PC-3 (cell line): Measurements from ENCODE around the gene SNTG2. TPM values are rescaled to one million over a fixed set of nuclear protein-coding genes. Genes with fewer than 3 reads are reported as not detected.
"Not testable (repeated sequence)": the region's sequence is repeated elsewhere in the genome, so short reads cannot be mapped to it uniquely, and the experiment has no call there.

ENCODE experiments used
- ATAC-seq: fragments of 200-7000 bp; cut with Tn5 transposase; 2 replicates; pipeline ENCODE4 v1.9.1; 2020; ENCODE audit warnings: mild to moderate bottlenecking, moderate library complexity
- BruUV-seq: library from RNA; stranded (reverse); fragments of 400-500 nt; replicated peaks from 2 replicates; lab custom pipeline; 2021; lab: Mats Ljungman, UMichigan
- CTCF ChIA-PET: fragments of 300-600 bp; sonication (Branson Sonifier 250); formaldehyde crosslinking; loops from one replicate; lab custom pipeline; 2022; ENCODE audit warnings: antibody characterized with exemption; lab: Charles Lee
- POLR2A ChIA-PET: fragments of 300-600 bp; sonication (Branson Sonifier 250); formaldehyde crosslinking; loops from one replicate; lab custom pipeline; 2022; ENCODE audit warnings: antibody characterized with exemption; ENCODE audit not compliant: unreplicated experiment; lab: Charles Lee
- DNase-seq: peaks from one replicate; pipeline ENCODE4 v3.0.0-alpha.2; 2015
- H2AFZ ChIP-seq: fragments of 300-600 bp; sonication (generic); 2 replicates; pipeline ENCODE4 v1.6.0; 2016; ENCODE audit warnings: antibody characterized with exemption, low read length
- H3F3A ChIP-seq: fragments of 300-600 bp; sonication (generic); one replicate; pipeline ENCODE4 v1.6.0; 2017; ENCODE audit warnings: antibody characterized with exemption, low read length, control low read depth, mild to moderate bottlenecking; ENCODE audit not compliant: unreplicated experiment
- H3K27ac ChIP-seq: fragments of 300-600 bp; sonication (generic); 2 replicates; pipeline ENCODE4 v1.5.1; 2016; ENCODE audit warnings: mild to moderate bottlenecking, low read length
- H3K27me3 ChIP-seq: fragments of 300-600 bp; sonication (generic); 2 replicates; pipeline ENCODE4 v1.6.1; 2016; ENCODE audit warnings: low read length, mixed read lengths
- H3K36me3 ChIP-seq: fragments of 300-600 bp; sonication (generic); 2 replicates; pipeline ENCODE4 v1.6.1; 2016; ENCODE audit warnings: low read depth, mixed run types, low read length, mixed read lengths
- H3K4me1 ChIP-seq: fragments of 300-600 bp; sonication (generic); 2 replicates; pipeline ENCODE4 v1.5.1; 2016; ENCODE audit warnings: low read length; ENCODE audit not compliant: insufficient read depth
- H3K4me2 ChIP-seq: fragments of 300-600 bp; sonication (generic); 2 replicates; pipeline ENCODE4 v1.6.0; 2016; ENCODE audit warnings: low read length
- H3K4me3 ChIP-seq: fragments of 300-600 bp; sonication (generic); 2 replicates; pipeline ENCODE4 v1.5.1; 2016; ENCODE audit warnings: mild to moderate bottlenecking, low read length, mixed read lengths
- H3K79me2 ChIP-seq: fragments of 300-600 bp; sonication (generic); 2 replicates; pipeline ENCODE4 v1.6.1; 2017; ENCODE audit warnings: low read length, mixed read lengths
- H3K9ac ChIP-seq: fragments of 300-600 bp; sonication (generic); 2 replicates; pipeline ENCODE4 v1.6.0; 2016; ENCODE audit warnings: mild to moderate bottlenecking, low read length
- H3K9me2 ChIP-seq: fragments of 300-600 bp; sonication (generic); replicated peaks from 2 replicates; pipeline ENCODE4 v1.6.1; 2016; ENCODE audit warnings: mixed run types, low read length, mixed read lengths
- H3K9me3 ChIP-seq: fragments of 300-600 bp; sonication (generic); 2 replicates; pipeline ENCODE4 v1.6.1; 2016; ENCODE audit warnings: low read length, mixed read lengths
- H4K20me1 ChIP-seq: fragments of 300-600 bp; sonication (generic); 2 replicates; pipeline ENCODE4 v1.6.1; 2016; ENCODE audit warnings: low read length, mixed read lengths
- EZH2 ChIP-seq: fragments of 300-600 bp; sonication (generic); IDR thresholded peaks from one replicate; pipeline ENCODE4 v1.6.1; 2017; ENCODE audit warnings: antibody characterized with exemption, mild to moderate bottlenecking, low read length; ENCODE audit not compliant: unreplicated experiment
- EZH2phosphoT487 ChIP-seq: fragments of 300-600 bp; sonication (generic); IDR thresholded peaks from 2 replicates; pipeline ENCODE4 v1.6.1; 2018; ENCODE audit warnings: mild to moderate bottlenecking, antibody characterized with exemption, low read length, borderline replicate concordance
- intact Hi-C: fragments of 100-400 bp; cut with micrococcal nuclease; formaldehyde crosslinking; loops from 2 replicates; pipeline ENCODE4 v1.9.0; 2023
- total RNA-seq: library from RNA; depleted of rRNA; stranded (reverse); fragments of >200 nt; gene quantifications from 2 replicates; pipeline ENCODE4 v1.2.3, GENCODE V29; 2014
- TF ChIP-seq, protein P1 (sequence below): fragments of 300-600 bp; sonication (generic); conservative IDR thresholded peaks from 2 replicates; pipeline ENCODE4 v1.5.1; 2017; ENCODE audit warnings: antibody characterized with exemption, low read depth, mild to moderate bottlenecking, low read length

SNTG2 gene
- total RNA-seq, 1 experiment from 2014 or later: not detected

DNA sequence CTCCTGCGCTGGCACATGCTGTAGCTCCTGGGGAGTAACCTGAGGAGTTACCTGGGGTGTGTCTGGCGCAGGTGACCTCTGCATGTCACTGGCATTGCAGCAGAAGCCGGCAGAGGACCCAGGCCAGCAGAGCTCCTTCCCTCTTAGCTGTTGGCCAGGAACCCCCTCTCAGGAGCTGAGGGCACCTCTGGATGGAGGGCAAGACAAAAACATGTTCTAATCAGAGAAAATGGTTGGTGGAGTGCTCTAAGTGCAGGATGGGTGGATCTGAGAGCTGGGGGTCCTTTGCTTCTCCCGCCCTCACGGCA is 44.9 kb upstream of the SNTG2 start:
- Histone ChIP-seq H3K36me3 (no peaks in the 10 kb centered on the region), H3F3A (no peaks in the 10 kb centered on the region), H4K20me1 (no peaks in the 10 kb centered on the region), H3K9me2 (no peaks in the 10 kb centered on the region), H3K9me3 (no peaks in the 10 kb centered on the region), H3K4me3 (no peak overlapping the region), H3K4me2 (no peak overlapping the region), H3K9ac (no peak overlapping the region), H3K27ac (no peak overlapping the region), H2AFZ (no peak overlapping the region), H3K4me1 (no peaks in the 10 kb centered on the region), H3K27me3 (peaks cover 56% of the 10 kb centered on the region), H3K79me2 (no peaks in the 10 kb centered on the region)
- BruUV-seq: no TSS peak
- TF ChIP-seq EZH2phosphoT487 (no peak), EZH2 (no peak)
- TF ChIP-seq, protein P1, sequence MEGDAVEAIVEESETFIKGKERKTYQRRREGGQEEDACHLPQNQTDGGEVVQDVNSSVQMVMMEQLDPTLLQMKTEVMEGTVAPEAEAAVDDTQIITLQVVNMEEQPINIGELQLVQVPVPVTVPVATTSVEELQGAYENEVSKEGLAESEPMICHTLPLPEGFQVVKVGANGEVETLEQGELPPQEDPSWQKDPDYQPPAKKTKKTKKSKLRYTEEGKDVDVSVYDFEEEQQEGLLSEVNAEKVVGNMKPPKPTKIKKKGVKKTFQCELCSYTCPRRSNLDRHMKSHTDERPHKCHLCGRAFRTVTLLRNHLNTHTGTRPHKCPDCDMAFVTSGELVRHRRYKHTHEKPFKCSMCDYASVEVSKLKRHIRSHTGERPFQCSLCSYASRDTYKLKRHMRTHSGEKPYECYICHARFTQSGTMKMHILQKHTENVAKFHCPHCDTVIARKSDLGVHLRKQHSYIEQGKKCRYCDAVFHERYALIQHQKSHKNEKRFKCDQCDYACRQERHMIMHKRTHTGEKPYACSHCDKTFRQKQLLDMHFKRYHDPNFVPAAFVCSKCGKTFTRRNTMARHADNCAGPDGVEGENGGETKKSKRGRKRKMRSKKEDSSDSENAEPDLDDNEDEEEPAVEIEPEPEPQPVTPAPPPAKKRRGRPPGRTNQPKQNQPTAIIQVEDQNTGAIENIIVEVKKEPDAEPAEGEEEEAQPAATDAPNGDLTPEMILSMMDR: no peak
- POLR2A ChIA-PET: no interaction called here
- CTCF ChIA-PET: no interaction called here
- ATAC-seq (no peak), DNase-seq (no peak)
- intact Hi-C loops: no loop called here

- ChIA-PET POLR2A (no interaction called here), CTCF (no interaction called here)
- TF ChIP-seq, protein P1: no peak
- no peak for TF ChIP-seq EZH2
- no peak for TF ChIP-seq EZH2phosphoT487
- Histone ChIP-seq H3K4me3 (no peak overlapping the region), H2AFZ (no peak overlapping the region), H3K27ac (no peak overlapping the region), H3K79me2 (no peaks in the 10 kb centered on the region), H3K9me3 (no peaks in the 10 kb centered on the region), H3K4me2 (no peak overlapping the region), H3K36me3 (no peaks in the 10 kb centered on the region), H3K9me2 (no peaks in the 10 kb centered on the region), H3K27me3 (peaks cover 67% of the 10 kb centered on the region), H3F3A (no peaks in the 10 kb centered on the region), H3K9ac (no peak overlapping the region), H4K20me1 (no peaks in the 10 kb centered on the region), H3K4me1 (no peaks in the 10 kb centered on the region)
- ATAC-seq (no peak), DNase-seq (no peak)
- intact Hi-C loops: no loop called here
- no TSS peak for BruUV-seq
These were observed 42.9 kb upstream of the SNTG2 start for GRCh38 chr2:907706-908105.

DNA sequence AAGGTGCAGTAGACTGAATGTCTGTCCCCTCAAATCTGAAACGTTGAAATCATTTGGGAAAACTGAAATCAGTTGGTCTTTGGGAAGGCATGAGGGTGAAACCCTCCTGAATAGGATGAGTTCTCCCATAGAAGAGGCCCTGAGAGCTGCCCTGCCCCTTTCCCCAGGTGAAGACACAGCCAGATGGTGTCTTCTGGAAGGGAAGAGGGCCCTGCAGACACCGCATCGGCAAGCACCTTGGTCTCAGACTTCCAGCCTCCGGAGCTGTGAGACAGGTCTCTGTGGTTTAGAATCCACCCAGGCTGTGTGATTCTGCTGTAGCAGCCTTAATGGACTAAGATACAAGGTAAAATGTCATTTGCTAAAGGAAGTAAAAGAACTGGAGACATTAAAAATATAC is 42.1 kb upstream of the SNTG2 start:
- Histone ChIP-seq H3K4me1 (no peaks in the 10 kb centered on the region), H3K27ac (no peak overlapping the region), H3K4me3 (no peak overlapping the region), H3K9me3 (no peaks in the 10 kb centered on the region), H4K20me1 (no peaks in the 10 kb centered on the region), H3K9me2 (no peaks in the 10 kb centered on the region), H3K4me2 (no peak overlapping the region), H3K36me3 (no peaks in the 10 kb centered on the region), H3K9ac (no peak overlapping the region), H3F3A (no peaks in the 10 kb centered on the region), H3K27me3 (peaks cover 65% of the 10 kb centered on the region), H3K79me2 (no peaks in the 10 kb centered on the region), H2AFZ (no peak overlapping the region)
- ChIA-PET CTCF (no interaction called here), POLR2A (no interaction called here)
- BruUV-seq: no TSS peak
- TF ChIP-seq, protein P1: no peak
- TF ChIP-seq EZH2 (no peak), EZH2phosphoT487 (no peak)
- DNase-seq (no peak), ATAC-seq (no peak)
- intact Hi-C loops: no loop called here

- H3K4me1 ChIP-seq, H3K9ac ChIP-seq, H3K9me3 ChIP-seq, H3K27ac ChIP-seq, H3K79me2 ChIP-seq, CTCF ChIA-PET, H3K4me2 ChIP-seq, H3K4me3 ChIP-seq, POLR2A ChIA-PET, H2AFZ ChIP-seq, ATAC-seq, H4K20me1 ChIP-seq, DNase-seq, H3K36me3 ChIP-seq, H3F3A ChIP-seq, BruUV-seq, intact Hi-C loops, H3K9me2 ChIP-seq: not testable (repeated sequence)
- peaks cover 61% of the 10 kb centered on the region for H3K27me3 ChIP-seq
These were observed 40.8 kb upstream of the SNTG2 start for GRCh38 chr2:909764-910379.
